ENCODE data around the gene RTKN2.

DNA sequence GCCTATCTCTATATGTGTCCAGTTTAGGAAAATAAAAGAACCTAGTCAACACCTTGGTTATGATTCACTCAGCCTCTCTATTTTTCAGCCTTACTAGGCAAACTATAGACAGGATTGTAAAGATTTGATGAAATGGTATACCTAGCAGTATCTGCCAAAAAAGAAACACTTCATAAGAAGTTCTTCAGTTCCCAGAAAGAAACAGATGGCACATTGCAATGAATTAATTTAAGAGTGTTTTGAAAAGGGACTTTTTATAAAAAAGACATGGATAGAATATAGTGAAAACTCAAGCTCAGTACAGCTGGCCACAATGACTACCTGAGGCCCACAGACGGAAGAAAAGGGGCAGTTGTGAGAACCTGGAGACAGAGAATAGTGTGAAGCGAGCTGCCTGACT, 40.6 kb upstream of the RTKN2 start:
- TF ChIP-seq, protein P1, sequence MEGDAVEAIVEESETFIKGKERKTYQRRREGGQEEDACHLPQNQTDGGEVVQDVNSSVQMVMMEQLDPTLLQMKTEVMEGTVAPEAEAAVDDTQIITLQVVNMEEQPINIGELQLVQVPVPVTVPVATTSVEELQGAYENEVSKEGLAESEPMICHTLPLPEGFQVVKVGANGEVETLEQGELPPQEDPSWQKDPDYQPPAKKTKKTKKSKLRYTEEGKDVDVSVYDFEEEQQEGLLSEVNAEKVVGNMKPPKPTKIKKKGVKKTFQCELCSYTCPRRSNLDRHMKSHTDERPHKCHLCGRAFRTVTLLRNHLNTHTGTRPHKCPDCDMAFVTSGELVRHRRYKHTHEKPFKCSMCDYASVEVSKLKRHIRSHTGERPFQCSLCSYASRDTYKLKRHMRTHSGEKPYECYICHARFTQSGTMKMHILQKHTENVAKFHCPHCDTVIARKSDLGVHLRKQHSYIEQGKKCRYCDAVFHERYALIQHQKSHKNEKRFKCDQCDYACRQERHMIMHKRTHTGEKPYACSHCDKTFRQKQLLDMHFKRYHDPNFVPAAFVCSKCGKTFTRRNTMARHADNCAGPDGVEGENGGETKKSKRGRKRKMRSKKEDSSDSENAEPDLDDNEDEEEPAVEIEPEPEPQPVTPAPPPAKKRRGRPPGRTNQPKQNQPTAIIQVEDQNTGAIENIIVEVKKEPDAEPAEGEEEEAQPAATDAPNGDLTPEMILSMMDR (IDR thresholded peaks at IDR 0.05) = no peak
- TF ChIP-seq EZH2 (IDR thresholded peaks at IDR 0.05; ENCODE audit: borderline replicate concordance, insufficient read depth, low read depth, low read length, poor library complexity, severe bottlenecking) = no peak
